ENCODE results near the gene SERPIND1. TPM values are rescaled to one million over a fixed set of nuclear protein-coding genes. Genes with fewer than 3 reads are reported as not detected.
A peak's percentile ranks its signal among the peaks of the same experiment; 100 is the strongest.

Gene SERPIND1
- total RNA-seq, 1 experiment from 2014 or later, result not detected

DNA sequence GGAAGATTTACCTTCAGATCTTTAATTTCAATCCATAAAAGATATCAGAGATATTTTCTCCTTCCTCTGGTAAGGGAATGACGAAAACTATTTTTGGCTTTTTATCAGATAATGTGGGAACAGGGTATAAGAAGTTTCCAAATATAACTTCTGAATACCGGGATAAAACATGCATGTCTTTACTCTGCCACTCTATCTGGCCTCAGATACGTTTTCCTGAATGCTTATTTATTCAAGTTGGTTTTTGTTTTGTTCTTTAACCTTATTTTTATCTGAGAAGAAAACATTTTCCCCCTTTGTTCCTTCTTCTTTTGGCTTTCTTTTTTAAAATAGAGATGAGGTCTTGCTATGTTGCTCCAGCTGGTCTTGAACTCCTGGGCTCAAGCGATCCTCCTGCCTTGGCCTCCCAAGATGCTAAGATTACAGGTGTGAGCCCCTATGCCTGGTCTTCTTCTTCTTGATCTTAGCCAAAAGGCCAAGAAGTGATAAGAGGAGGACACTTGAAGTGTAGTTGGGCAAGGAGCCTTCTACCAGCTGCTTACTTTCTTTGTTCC is 1.5 kb downstream of the SERPIND1 start:
- DNase-seq (ENCODE audit: low spot score), result no peak

- no peak for DNase-seq (ENCODE audit: low spot score)
Observed at GRCh38 chr22:20776624-20777405, 2.9 kb downstream of the SERPIND1 start.

DNA sequence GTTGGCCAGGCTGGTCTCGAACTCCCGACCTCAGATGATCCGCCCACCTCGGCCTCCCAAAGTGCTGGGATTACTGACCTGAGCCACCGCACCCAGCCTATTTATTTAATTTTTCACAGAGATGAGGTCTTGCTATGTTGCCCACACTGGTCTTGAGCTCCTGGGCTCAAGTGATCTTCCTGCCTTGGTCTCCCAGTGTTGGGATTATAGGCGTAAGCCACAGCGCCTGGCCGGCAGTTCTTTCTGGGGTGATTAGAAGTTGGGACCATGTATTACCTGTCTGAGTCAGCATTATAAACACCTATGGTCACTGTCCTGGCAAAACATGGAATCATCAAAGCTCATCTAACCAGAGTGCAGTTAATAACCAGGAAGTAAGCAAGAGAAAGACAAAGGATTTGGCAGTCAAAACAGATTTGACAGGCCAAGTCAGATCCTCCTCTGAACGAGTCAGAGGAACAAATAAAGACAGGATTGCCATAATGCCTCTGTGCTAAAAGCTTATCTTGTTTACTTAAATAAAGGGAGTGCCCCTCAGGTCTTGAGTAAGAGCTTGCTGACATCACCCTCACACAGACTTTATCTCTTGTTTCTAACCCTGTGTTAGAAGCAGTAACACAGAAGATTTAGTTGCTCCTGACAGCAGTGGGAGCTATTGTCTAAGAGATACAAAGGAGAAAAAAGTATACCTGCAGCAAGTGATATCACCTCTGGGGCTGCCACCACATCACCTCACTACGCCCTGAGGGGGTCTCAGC is 3.7 kb downstream of the SERPIND1 start:
- DNase-seq (ENCODE audit: low spot score), result peak; percentile 56

GRCh38 chr22:20779014-20779817 is 5.3 kb downstream of the SERPIND1 start:
- no peak for DNase-seq (ENCODE audit: low spot score)

- no peak for DNase-seq (ENCODE audit: low spot score)
Observed at GRCh38 chr22:20779818-20780158, 5.9 kb downstream of the SERPIND1 start.

- DNase-seq (ENCODE audit: low spot score), result no peak
Observed at GRCh38 chr22:20781272-20781990, 7.5 kb downstream of the SERPIND1 start.

GRCh38 chr22:20782083-20782482 is 8.2 kb downstream of the SERPIND1 start:
- no peak for DNase-seq (ENCODE audit: low spot score)

GRCh38 chr22:20782596-20783299 is 8.8 kb downstream of the SERPIND1 start:
- DNase-seq (ENCODE audit: low spot score), result no peak

DNA sequence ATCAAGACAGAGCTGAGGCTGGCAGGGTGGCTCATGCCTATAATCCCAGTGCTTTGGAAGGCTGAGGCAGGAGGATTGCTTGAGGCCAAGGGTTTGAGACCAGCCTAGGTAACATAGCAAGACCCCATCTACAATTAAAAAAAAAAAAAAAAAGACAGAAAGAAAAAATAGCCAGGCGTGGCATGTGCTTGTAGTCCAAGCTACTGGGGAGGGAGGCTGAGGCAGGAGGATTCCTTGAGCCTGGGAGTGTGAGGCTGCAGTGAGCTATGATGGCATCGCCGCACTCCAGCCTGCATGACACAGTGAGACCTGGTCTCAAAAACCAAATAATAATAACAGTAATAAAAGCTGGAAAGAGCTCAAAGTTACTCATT is 9.4 kb downstream of the SERPIND1 start:
- DNase-seq (ENCODE audit: low spot score), result no peak

- peak; percentile 23 for DNase-seq (ENCODE audit: low spot score)
Observed at GRCh38 chr22:20783844-20784723, 10.2 kb downstream of the SERPIND1 start.

- DNase-seq (ENCODE audit: low spot score), result no peak
Observed at GRCh38 chr22:20785415-20785814, 11.5 kb downstream of the SERPIND1 start.

GRCh38 chr22:20786048-20786447 is 12.1 kb downstream of the SERPIND1 start:
- DNase-seq (ENCODE audit: low spot score), result no peak

- DNase-seq (ENCODE audit: low spot score), result no peak
Observed at GRCh38 chr22:20786536-20786979, 12.6 kb downstream of the SERPIND1 start.

DNA sequence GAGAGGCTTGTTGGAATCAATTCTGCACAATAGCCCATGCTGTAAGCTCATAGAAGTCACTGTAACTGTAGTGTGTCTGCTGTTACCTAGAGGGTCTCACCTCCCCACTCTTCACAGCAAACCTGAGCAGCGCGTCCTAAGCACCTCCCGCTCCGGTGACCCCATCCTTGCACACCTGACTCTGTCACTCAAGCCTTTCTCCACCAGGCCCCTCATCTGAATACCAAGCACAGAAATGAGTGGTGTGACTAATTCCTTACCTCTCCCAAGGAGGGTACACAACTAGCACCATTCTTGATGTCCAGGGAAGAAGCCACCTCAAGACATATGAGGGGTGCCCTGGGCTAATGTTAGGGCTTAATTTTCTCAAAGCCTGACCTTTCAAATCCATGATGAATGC is 13.3 kb downstream of the SERPIND1 start:
- no peak for DNase-seq (ENCODE audit: low spot score)

GRCh38 chr22:20787746-20788626 is 14.1 kb downstream of the SERPIND1 start:
- no peak for DNase-seq (ENCODE audit: low spot score)

DNA sequence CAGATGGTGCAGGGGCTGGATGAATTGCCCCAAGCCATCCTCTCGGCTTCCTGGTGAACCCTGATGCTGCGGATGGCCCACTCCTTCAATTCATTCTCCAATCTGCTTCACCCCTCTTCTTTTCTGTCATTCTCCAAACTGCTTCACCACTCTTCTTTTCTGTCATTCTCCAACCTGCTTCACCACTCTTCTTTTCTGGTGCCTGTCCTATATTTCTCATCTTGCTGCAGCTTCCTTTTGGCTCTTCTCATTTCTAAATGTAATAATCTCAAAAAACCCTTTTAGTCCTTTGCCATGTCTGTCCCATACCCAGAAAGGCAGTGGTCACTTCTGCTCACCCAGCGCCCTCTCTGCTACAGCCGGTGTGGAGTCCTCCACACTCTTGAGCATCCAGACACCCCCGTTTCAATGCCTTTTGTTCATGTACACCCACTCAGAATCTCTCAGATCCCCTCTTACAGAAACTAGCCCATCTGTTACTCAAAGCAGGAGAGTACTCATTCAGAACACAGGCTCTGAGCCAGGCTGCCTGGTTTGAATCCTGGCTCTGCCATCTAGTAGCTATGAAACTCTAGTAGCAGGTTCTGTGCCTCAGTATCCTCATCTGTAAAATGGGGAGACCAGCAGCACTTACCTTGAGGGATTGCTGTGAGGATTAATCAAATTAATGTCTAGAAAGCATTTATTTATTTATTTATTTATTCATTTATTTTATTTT is 14.9 kb downstream of the SERPIND1 start:
- no peak for DNase-seq (ENCODE audit: low spot score)

GRCh38 chr22:20792221-20792965 is 18.5 kb downstream of the SERPIND1 start:
- no peak for DNase-seq (ENCODE audit: low spot score)
